ENCODE results near the gene ATG2A. TPM values are rescaled to one million over a fixed set of nuclear protein-coding genes. Genes with fewer than 3 reads are reported as not detected.
A peak's percentile ranks its signal among the peaks of the same experiment; 100 is the strongest.

Gene ATG2A
- total and polyA plus RNA-seq, 2 donors (not counting 3 experiments of a cell fraction or from before 2014, with no cell fraction given): 13.4 to 24.3 TPM

- CTCF ChIA-PET: interaction anchor here (1.0 to 5.2 kb wide), 6 partner anchors 9 to 28 kb away, joined by 3 to 77 read pairs (median 24); no protein-coding TSS in a partner anchor
- Histone ChIP-seq H3K9me1 (replicated peaks; ENCODE audit: control insufficient read depth, extremely low read depth, insufficient read depth, low read length) (no peaks in the 10 kb centered on the region), H4K20me1 (replicated peaks; ENCODE audit: control insufficient read depth, extremely low read depth, insufficient read depth, low read length) (no peaks in the 10 kb centered on the region), H3K4me2 (ENCODE audit: insufficient read depth, low read length) (peak overlapping the region; percentile 79), H3K4me1 (ENCODE audit: control insufficient read depth, extremely low read depth, insufficient read depth, low read length) (peaks cover 30% of the 10 kb centered on the region), H3K27me3 (ENCODE audit: control insufficient read depth in 2 of 2, insufficient read depth in 2 of 2, low read length in 2 of 2) (no peaks in the 10 kb centered on the region), H3K9ac (replicated peaks; ENCODE audit: extremely low read depth, insufficient read depth, low read length) (peak overlapping the region; percentile 27), H2AFZ (ENCODE audit: low read depth, low read length) (no peak overlapping the region), H3K4me3 (replicated peaks in 1 of 3; ENCODE audit: insufficient read depth in 1 of 3, low read depth in 1 of 3, low read length in 3 of 3) (peak overlapping the region; percentile 14 to 74 (median 63)), H3K36me3 (ENCODE audit: control insufficient read depth in 2 of 2, extremely low read depth in 1 of 2, insufficient read depth in 2 of 2, low read length in 2 of 2) (peaks cover 2 to 11% of the 10 kb centered on the region in 2 experiments), H3K27ac (ENCODE audit: insufficient read depth, low read depth, low read length) (no peak overlapping the region), H3K9me3 (replicated peaks; ENCODE audit: control insufficient read depth, insufficient read depth, low read length) (no peaks in the 10 kb centered on the region), H3K79me2 (ENCODE audit: control insufficient read depth, insufficient read depth, low read length) (peaks cover 62% of the 10 kb centered on the region)
- BruUV-seq (replicated peaks): no TSS peak
- POLR2A ChIA-PET: interaction anchor here (0.5 to 3.9 kb wide), 4 partner anchors 7 to 103 kb away, joined by 5 to 45 read pairs (median 12); no protein-coding TSS in a partner anchor
- TF ChIP-seq POLR2A (IDR thresholded peaks at IDR 0.05; ENCODE audit: low read depth, low read length) (peak; percentile 1), FOS (IDR thresholded peaks at IDR 0.05; ENCODE audit: borderline replicate concordance, insufficient read depth, low read length) (no peak)
- peak; percentile 26 for DNase-seq (ENCODE audit: low read depth, low spot score)
- intact Hi-C loops (cut with micrococcal nuclease) (loop anchor here (2.0 kb wide), 1 partner anchor 65 kb away; the partner anchor contains the start of gene MEN1), dilution Hi-C loops (cut with MboI; ENCODE audit: extremely low pct_ligation_motif_present, low sequenced_read_pairs) (no loop called here)
- FAIRE-seq: no peak
Observed at GRCh38 chr11:64876229-64876750, 40.7 kb downstream of the ATG2A start.

DNA sequence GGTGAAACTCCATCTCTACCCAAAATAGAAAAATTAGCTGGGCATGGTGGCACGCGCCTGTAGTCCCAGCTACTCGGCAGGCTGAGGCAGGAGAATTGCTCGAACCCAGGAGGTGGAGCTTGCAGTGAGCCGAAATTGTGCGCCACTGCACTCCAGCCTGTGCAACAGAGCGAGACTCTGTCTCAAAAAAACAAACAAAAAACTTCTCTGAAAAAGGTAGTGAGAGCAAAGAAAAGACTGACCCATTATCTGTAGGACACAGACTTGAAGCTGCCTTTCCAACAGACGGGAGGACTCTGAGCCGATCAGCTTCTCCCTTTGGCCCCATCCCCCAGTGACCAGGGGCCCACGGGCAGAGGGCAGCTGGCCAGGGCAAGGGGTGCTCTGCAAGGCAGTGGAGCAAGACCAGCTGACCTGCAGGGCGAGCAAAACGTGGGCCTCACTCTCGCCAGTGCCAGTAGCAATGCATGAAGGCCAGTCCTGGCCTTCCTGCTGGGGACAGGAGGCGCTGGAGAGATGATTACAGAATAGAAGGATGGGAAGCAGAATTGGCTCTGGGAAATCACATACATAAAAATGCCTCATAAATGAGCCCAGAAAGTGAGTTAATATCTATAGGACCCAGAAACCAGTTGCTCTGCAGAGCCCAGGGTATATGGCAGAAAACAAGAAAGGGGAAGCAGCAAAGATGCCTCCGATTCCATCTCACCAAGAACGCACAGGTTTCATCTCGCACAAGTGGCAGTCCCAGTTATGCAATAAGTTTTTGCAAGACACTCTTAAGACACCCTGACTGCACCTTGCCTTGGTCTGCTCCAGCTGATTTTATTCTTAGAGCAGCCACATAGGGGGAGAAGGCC, 41.4 kb downstream of the ATG2A start:
- ChIA-PET POLR2A (interaction anchor here (0.5 to 3.9 kb wide), 3 partner anchors 7 to 104 kb away, joined by 4 to 45 read pairs (median 5); no protein-coding TSS in a partner anchor), CTCF (interaction anchor here (1.1 to 5.2 kb wide), 6 partner anchors 10 to 88 kb away, joined by 4 to 77 read pairs (median 24); no protein-coding TSS in a partner anchor)
- Histone ChIP-seq H3K9ac (replicated peaks; ENCODE audit: extremely low read depth, insufficient read depth, low read length) (peak overlapping the region; percentile 27), H3K4me1 (ENCODE audit: control insufficient read depth, extremely low read depth, insufficient read depth, low read length) (peaks cover 37% of the 10 kb centered on the region), H3K4me3 (replicated peaks in 1 of 3; ENCODE audit: insufficient read depth in 1 of 3, low read depth in 1 of 3, low read length in 3 of 3) (peak overlapping the region; percentile 14 to 74 (median 63)), H3K9me3 (replicated peaks; ENCODE audit: control insufficient read depth, insufficient read depth, low read length) (no peaks in the 10 kb centered on the region), H3K9me1 (replicated peaks; ENCODE audit: control insufficient read depth, extremely low read depth, insufficient read depth, low read length) (no peaks in the 10 kb centered on the region), H4K20me1 (replicated peaks; ENCODE audit: control insufficient read depth, extremely low read depth, insufficient read depth, low read length) (no peaks in the 10 kb centered on the region), H3K36me3 (ENCODE audit: control insufficient read depth in 2 of 2, extremely low read depth in 1 of 2, insufficient read depth in 2 of 2, low read length in 2 of 2) (peaks cover 2 to 11% of the 10 kb centered on the region in 2 experiments), H3K27ac (ENCODE audit: insufficient read depth, low read depth, low read length) (no peak overlapping the region), H2AFZ (ENCODE audit: low read depth, low read length) (no peak overlapping the region), H3K27me3 (ENCODE audit: control insufficient read depth in 2 of 2, insufficient read depth in 2 of 2, low read length in 2 of 2) (no peaks in the 10 kb centered on the region), H3K79me2 (ENCODE audit: control insufficient read depth, insufficient read depth, low read length) (peaks cover 64% of the 10 kb centered on the region), H3K4me2 (ENCODE audit: insufficient read depth, low read length) (peak overlapping the region; percentile 79)
- intact Hi-C loops (cut with micrococcal nuclease): loop anchor here (2.0 kb wide), 1 partner anchor 65 kb away; the partner anchor contains the start of gene MEN1
- no TSS peak for BruUV-seq (replicated peaks)
- FAIRE-seq (peak; percentile 77), DNase-seq (ENCODE audit: low read depth, low spot score) (peak; percentile 20)
- TF ChIP-seq EZH2 (IDR thresholded peaks at IDR 0.05; ENCODE audit: borderline replicate concordance, low read depth, low read length, severe bottlenecking) (no peak), POLR2AphosphoS5 (IDR thresholded peaks at IDR 0.05; ENCODE audit: insufficient read depth, low read depth, low read length) (peak; percentile 15), JUN (IDR thresholded peaks at IDR 0.05; ENCODE audit: borderline replicate concordance, insufficient read depth, insufficient read length, low read depth) (no peak), MYC (IDR thresholded peaks at IDR 0.05; ENCODE audit: low read depth, low read length) (no peak)
- dilution Hi-C loops (cut with MboI; ENCODE audit: extremely low pct_ligation_motif_present, low sequenced_read_pairs): no loop called here
